GM23248 (cell line): ENCODE data around the gene OR9G4. TPM values are rescaled to one million over a fixed set of nuclear protein-coding genes. Genes with fewer than 3 reads are reported as not detected.

ENCODE experiments used
- DNase-seq: peaks from one replicate; pipeline ENCODE4 v3.0.0-alpha.2; 2015
- H2AFZ ChIP-seq: fragments of 200-600 bp; sonication (generic); 2 replicates; pipeline ENCODE4 v1.6.1; 2016; ENCODE audit warnings: antibody characterized with exemption
- H3F3A ChIP-seq: fragments of 200-600 bp; sonication (generic); 2 replicates; pipeline ENCODE4 v1.6.1; 2016; ENCODE audit warnings: mild to moderate bottlenecking, antibody characterized with exemption, mixed run types; ENCODE audit not compliant: insufficient read depth
- H3K27ac ChIP-seq: fragments of 200-600 bp; sonication (generic); 2 replicates; pipeline ENCODE4 v1.5.1; 2016; ENCODE audit warnings: mild to moderate bottlenecking
- H3K27me3 ChIP-seq: fragments of 200-600 bp; sonication (generic); replicated peaks from 2 replicates; pipeline ENCODE4 v1.6.1; 2016; ENCODE audit warnings: mild to moderate bottlenecking; ENCODE audit not compliant: insufficient read depth
- H3K36me3 ChIP-seq: fragments of 200-600 bp; sonication (generic); 2 replicates; pipeline ENCODE4 v1.6.1; 2016; ENCODE audit warnings: low read depth, mild to moderate bottlenecking
- H3K4me1 ChIP-seq: fragments of 200-600 bp; sonication (generic); 2 replicates; pipeline ENCODE4 v1.6.1; 2016; ENCODE audit warnings: mild to moderate bottlenecking; ENCODE audit not compliant: insufficient read depth
- H3K4me2 ChIP-seq: fragments of 200-600 bp; sonication (generic); one replicate; pipeline ENCODE4 v1.6.1; 2016; ENCODE audit warnings: mild to moderate bottlenecking; ENCODE audit not compliant: unreplicated experiment
- H3K4me3 ChIP-seq: fragments of 200-600 bp; sonication (generic); 2 replicates; pipeline ENCODE4 v1.5.1; 2016; ENCODE audit warnings: mild to moderate bottlenecking
- H3K79me2 ChIP-seq: fragments of 200-600 bp; sonication (generic); 2 replicates; pipeline ENCODE4 v1.6.1; 2016; ENCODE audit warnings: mild to moderate bottlenecking; ENCODE audit not compliant: insufficient read depth
- H3K9ac ChIP-seq: fragments of 200-600 bp; sonication (generic); 2 replicates; pipeline ENCODE4 v1.6.1; 2016; ENCODE audit warnings: mild to moderate bottlenecking
- H3K9me2 ChIP-seq: fragments of 200-600 bp; sonication (generic); 2 replicates; pipeline ENCODE4 v1.6.1; 2016; ENCODE audit warnings: mixed run types, mild to moderate bottlenecking, moderate library complexity; ENCODE audit not compliant: insufficient read depth
- H3K9me3 ChIP-seq: fragments of 200-600 bp; sonication (generic); one replicate; pipeline ENCODE4 v1.6.1; 2017; ENCODE audit warnings: low read depth
- H4K20me1 ChIP-seq: fragments of 200-600 bp; sonication (generic); 2 replicates; pipeline ENCODE4 v1.6.0; 2016; ENCODE audit not compliant: insufficient read depth
- EZH2 ChIP-seq: fragments of 200-600 bp; sonication (generic); IDR thresholded peaks from 2 replicates; pipeline ENCODE4 v1.6.1; 2018; ENCODE audit warnings: antibody characterized with exemption, mild to moderate bottlenecking; ENCODE audit not compliant: insufficient read depth, poor library complexity, severe bottlenecking
- EZH2phosphoT487 ChIP-seq: fragments of 200-600 bp; sonication (generic); IDR thresholded peaks from 2 replicates; pipeline ENCODE4 v1.6.1; 2018; ENCODE audit warnings: antibody characterized with exemption, moderate library complexity, mild to moderate bottlenecking, low read depth; ENCODE audit not compliant: insufficient read depth
- WGBS, 2 experiments: methylation state at CpG; one replicate each; pipeline ENCODE4 v1.1.6; 2015 to 2017; ENCODE audit warnings: low lambda C conversion rate in 2 of 2, low coverage in 1 of 2; ENCODE audit errors: missing lambda C conversion rate in 2 of 2; 5-methylcytosine and 5-hydroxymethylcytosine counted together
- in situ Hi-C: fragments of 300-500 bp; cut with MboI; formaldehyde crosslinking; loops from 2 replicates; pipeline ENCODE4 v1.15.0; 2020
- polyA plus RNA-seq: library from polyadenylated mRNA; unstranded; fragments of >200 nt; fragmentation: Nextera tagmentation; extraction: Ambion mirVana; gene quantifications from 2 replicates; pipeline ENCODE4 v1.2.1, GENCODE V29; 2016
- total RNA-seq: library from RNA; depleted of rRNA; stranded (reverse); fragments of >200 nt; shearing (Covaris generic); gene quantifications from 2 replicates; pipeline ENCODE4 v1.2.3, GENCODE V29; 2014; rRNA removed

The OR9G4 gene
- total RNA-seq (not detected in 2 replicates), polyA plus RNA-seq (not detected in 2 replicates)

DNA sequence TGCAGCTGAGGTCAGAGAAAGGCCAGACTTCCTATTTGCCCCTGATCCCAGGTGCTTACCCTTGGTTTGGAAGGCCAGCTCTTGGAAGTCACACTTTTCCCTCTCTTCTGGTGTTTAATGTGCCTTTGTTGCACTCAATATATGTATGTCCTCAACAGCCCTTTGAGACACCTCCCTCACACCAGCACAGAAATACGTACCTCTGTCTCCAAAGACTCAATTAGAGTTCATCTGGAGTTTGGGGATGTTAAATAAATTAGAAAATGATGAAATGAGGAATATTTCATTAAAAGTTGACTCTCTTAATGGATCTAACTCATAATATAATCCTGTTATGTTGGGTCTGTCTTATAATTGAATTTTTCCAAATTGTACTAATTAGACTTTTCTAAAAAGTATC lies at the start of gene OR9G4:
Gene OR9G4, minus strand, starts transcription at position 101 of the 400 bp plus-strand sequence. CDS start 4,931 bp downstream, outside the sequence.
- TF ChIP-seq EZH2phosphoT487, result no peak
- no peak for TF ChIP-seq EZH2
- H3K9me3 ChIP-seq, result no peaks in the 10 kb centered on the region

DNA sequence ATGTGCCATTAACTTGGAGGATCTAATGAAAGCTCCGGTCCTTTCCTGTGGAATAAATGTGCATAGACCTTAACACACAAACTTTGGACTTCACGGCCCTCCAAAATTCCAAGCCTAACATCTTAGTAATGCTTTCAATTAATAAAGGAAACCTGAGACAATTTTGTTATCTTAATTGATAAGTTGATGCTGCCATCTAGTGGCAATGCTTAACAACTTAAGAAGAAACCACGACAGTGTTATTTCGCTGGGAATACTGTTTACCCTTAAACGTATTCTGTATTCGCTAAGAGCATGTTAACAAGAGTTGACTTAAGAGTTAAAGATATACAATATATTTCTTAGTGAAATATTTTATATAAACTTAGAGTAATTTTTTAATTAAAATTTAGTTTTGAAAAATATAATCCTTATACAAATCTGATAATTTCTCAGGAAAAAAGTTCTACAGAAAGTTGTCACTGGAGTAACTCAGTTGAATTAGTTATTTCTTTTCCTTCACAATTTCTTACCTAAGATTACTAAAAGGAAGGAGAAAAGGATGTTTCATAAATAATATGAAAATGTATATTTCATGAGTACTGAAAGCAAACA lies 35.0 kb upstream of the OR9G4 start:
- no peaks in the 10 kb centered on the region for H3K4me1 ChIP-seq
- H3K27me3 ChIP-seq, result 0 out of 2 replicates have a peak, but pooled peaks cover 3% of the 10 kb centered on the region
- in situ Hi-C loops, result loop anchor here (25.0 kb wide), 1 partner anchor 846 kb away; the partner anchor contains the start of gene OR5I1
- peak overlapping the region; percentile 59 for H3K4me3 ChIP-seq
- H3K9ac ChIP-seq, result 0 out of 2 replicates have a peak overlapping the region, but pooled peaks have one; percentile 9
- 13 to 14% methylated on average over 6 of the region's 6 CpGs for WGBS, 2 experiments
- peak overlapping the region; percentile 65 for H2AFZ ChIP-seq
- no peaks in the 10 kb centered on the region for H3K79me2 ChIP-seq
- no peaks in the 10 kb centered on the region for H3K9me3 ChIP-seq
- no peaks in the 10 kb centered on the region for H4K20me1 ChIP-seq
- no peaks in the 10 kb centered on the region for H3K9me2 ChIP-seq
- no peaks in the 10 kb centered on the region for H3K36me3 ChIP-seq
- TF ChIP-seq EZH2phosphoT487 (no peak), EZH2 (no peak)
- no peaks in the 10 kb centered on the region for H3F3A ChIP-seq
- peak; percentile 79 for DNase-seq
- no peak overlapping the region for H3K27ac ChIP-seq
- peak overlapping the region; percentile 77 for H3K4me2 ChIP-seq

More for the DNA sequence above, at the start of gene OR9G4:
- Histone ChIP-seq H3K4me1 (no peaks in the 10 kb centered on the region), H3K9me2 (no peaks in the 10 kb centered on the region), H3K27me3 (no peaks in the 10 kb centered on the region), H3K4me3 (no peak within 1 kb of the TSS), H3F3A (no peaks in the 10 kb centered on the region), H3K79me2 (no peaks in the 10 kb centered on the region), H2AFZ (no peak within 1 kb of the TSS), H4K20me1 (no peaks in the 10 kb centered on the region), H3K27ac (no peak within 1 kb of the TSS), H3K36me3 (no peaks in the 10 kb centered on the region), H3K4me2 (no peak within 1 kb of the TSS), H3K9ac (no peak within 1 kb of the TSS)
- no peak for DNase-seq
- in situ Hi-C loops, result no loop called here
- 0 to 6% methylated on average over 1 of the region's 1 CpG for WGBS, 2 experiments

DNA sequence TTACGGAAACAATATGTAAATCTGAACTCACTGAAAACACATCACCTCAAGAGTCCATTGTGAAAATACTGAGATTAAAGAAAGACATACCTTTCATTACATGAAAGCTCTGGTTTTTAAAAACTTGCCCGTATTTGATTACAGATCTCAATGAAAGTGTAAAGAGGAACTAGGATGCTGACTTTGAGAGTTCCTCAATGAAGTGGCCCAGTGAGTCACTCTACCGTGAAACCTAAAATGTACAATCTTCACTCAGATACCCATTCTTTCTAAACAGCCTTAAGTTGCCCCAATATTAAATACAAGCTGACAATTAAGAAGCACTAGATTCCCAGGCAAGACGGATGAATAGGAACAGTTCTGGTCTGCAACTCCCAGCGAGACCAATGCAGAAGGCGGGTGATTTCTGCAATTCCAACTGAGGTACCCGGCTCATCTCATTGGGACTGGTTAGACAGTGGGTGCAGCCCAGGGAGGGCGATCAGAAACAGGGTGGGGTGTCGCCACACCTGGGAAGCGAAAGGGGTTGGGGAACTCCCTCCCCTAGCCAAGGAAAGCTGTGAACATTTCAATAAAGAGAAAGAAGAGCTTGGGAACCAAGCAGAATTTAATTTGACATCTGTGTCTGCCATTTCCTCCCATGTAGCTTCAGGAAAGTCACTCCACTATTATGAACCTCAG lies 33.8 kb upstream of the OR9G4 start:
- Histone ChIP-seq H3K9me2 (no peaks in the 10 kb centered on the region), H3K9ac (no peak overlapping the region), H3F3A (no peaks in the 10 kb centered on the region), H3K27me3 (0 out of 2 replicates have a peak, but pooled peaks cover 3% of the 10 kb centered on the region), H2AFZ (no peak overlapping the region), H3K79me2 (no peaks in the 10 kb centered on the region), H4K20me1 (no peaks in the 10 kb centered on the region), H3K27ac (no peak overlapping the region), H3K9me3 (no peaks in the 10 kb centered on the region), H3K4me1 (no peaks in the 10 kb centered on the region), H3K4me3 (no peak overlapping the region), H3K4me2 (no peak overlapping the region), H3K36me3 (no peaks in the 10 kb centered on the region)
- no peak for DNase-seq
- no peak for TF ChIP-seq EZH2phosphoT487
- TF ChIP-seq EZH2, result no peak
- in situ Hi-C loops, result loop anchor here (25.0 kb wide), 1 partner anchor 845 kb away; the partner anchor contains the start of gene OR5I1
- WGBS, 2 experiments, result 69 to 73% methylated on average over 10 of the region's 10 CpGs

DNA sequence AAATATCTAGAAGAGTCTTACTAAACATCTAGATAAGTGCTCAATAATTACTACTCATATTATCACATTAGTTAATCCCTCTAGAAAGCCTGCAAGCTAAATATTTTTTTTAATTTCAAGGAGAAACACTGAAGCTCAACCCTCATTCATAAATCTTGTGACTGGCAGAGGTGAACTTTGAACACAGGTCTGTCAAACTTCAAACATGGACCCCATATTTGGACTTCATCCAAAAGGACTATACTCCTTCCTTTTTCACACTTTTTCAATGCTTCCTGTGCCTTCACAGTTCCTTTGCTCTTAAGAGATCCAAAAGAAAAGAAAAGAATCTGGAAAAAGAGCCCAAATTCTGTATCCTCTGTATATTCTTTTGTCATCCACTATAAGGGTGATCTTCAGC lies 28.3 kb upstream of the OR9G4 start:
- no peak overlapping the region for H2AFZ ChIP-seq
- TF ChIP-seq EZH2phosphoT487 (no peak), EZH2 (no peak)
- 0 out of 2 replicates have a peak, but pooled peaks cover 3% of the 10 kb centered on the region for H3K27me3 ChIP-seq
- H3K9ac ChIP-seq, result no peak overlapping the region
- H3K79me2 ChIP-seq, result no peaks in the 10 kb centered on the region
- H3K4me3 ChIP-seq, result no peak overlapping the region
- H3K36me3 ChIP-seq, result no peaks in the 10 kb centered on the region
- no peaks in the 10 kb centered on the region for H3K9me3 ChIP-seq
- no peak overlapping the region for H3K27ac ChIP-seq
- in situ Hi-C loops, result loop anchor here (25.0 kb wide), 1 partner anchor 840 kb away; the partner anchor contains the start of gene OR5I1
- no peak for DNase-seq
- no peak overlapping the region for H3K4me2 ChIP-seq
- H3K9me2 ChIP-seq, result no peaks in the 10 kb centered on the region
- no peaks in the 10 kb centered on the region for H3K4me1 ChIP-seq
- H3F3A ChIP-seq, result no peaks in the 10 kb centered on the region
- no peaks in the 10 kb centered on the region for H4K20me1 ChIP-seq
